G401 (cell line): ENCODE measurements around the gene SPRTN. TPM values are rescaled to one million over a fixed set of nuclear protein-coding genes. Genes with fewer than 3 reads are reported as not detected.

Experiments used
- DNase-seq: peaks from one replicate; pipeline ENCODE4 v3.0.0-alpha.2; 2015; ENCODE audit warnings: low spot score
- in situ Hi-C: cut with HindIII; loops from 2 replicates; pipeline ENCODE4 v1.10.0; 2016; ENCODE audit warnings: low sequenced_read_pairs, mixed read lengths
- total RNA-seq: library from RNA; depleted of rRNA; stranded (reverse); fragments of >200 nt; shearing (Covaris generic); gene quantifications from 2 replicates; pipeline ENCODE4 v1.2.3, GENCODE V29; 2014; rRNA removed

SPRTN gene
- total RNA-seq, 1 experiment from 2014 or later = 12.0 TPM

- no peak for DNase-seq
- in situ Hi-C loops = no loop called here
These were observed 60.0 kb downstream of the SPRTN start for GRCh38 chr1:231397886-231398671.

DNA sequence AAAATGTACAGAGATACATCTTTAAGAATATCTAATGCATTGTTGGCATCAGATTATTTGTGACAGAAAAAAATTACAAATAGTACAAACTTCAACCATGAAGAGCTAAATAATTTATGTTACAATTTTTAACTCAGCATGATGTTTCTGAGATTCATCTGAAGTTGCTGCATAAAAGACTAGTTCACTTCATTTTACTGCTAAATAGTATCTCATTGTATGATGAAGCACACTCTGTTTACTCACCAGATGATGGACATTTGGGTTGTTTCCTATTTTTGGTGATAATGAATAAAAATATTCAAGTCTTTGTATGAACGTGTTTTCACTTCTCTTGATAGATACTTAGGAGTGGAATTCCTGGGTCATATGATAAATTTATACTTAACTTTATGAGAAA, 63.4 kb downstream of the SPRTN start:
- in situ Hi-C loops = no loop called here
- no peak for DNase-seq

- in situ Hi-C loops = no loop called here
These were observed 66.2 kb downstream of the SPRTN start for GRCh38 chr1:231404318-231404717.

More at GRCh38 chr1:231404318-231404717, 66.2 kb downstream of the SPRTN start:
- DNase-seq = no peak

Other genes starting within 250 kb of the SPRTN start
- gene TRIM67, start 176.2 kb upstream of the SPRTN start, total RNA-seq = not detected in 2 replicates
- gene GNPAT, start 97.1 kb upstream of the SPRTN start, total RNA-seq = 77.1 and 81.0 TPM in 2 replicates
- gene EXOC8, start 441 bp upstream of the SPRTN start, total RNA-seq = 8.6 and 10.9 TPM in 2 replicates
- 20.6 and 21.6 TPM in 2 replicates for gene EGLN1, start 84.0 kb downstream of the SPRTN start, total RNA-seq
- gene TSNAX, start 190.4 kb downstream of the SPRTN start, total RNA-seq = 27.4 and 28.0 TPM in 2 replicates